ENCODE data around the gene MAN2A2.

The MAN2A2 gene

GRCh38 chr15:90881978-90882721 is 21.0 kb upstream of the MAN2A2 start:
- intact Hi-C loops (cut with DNase I), result no loop called here
- DNase-seq, result peak in 1 of 10 donors; percentile 81

GRCh38 chr15:90882781-90883525 is 20.1 kb upstream of the MAN2A2 start:
- intact Hi-C loops (cut with DNase I), result no loop called here
- peak in 2 of 10 donors; percentile 70 to 80 for DNase-seq

GRCh38 chr15:90883526-90883975 is 19.6 kb upstream of the MAN2A2 start:
- peak in 3 of 10 donors; percentile 55 to 60 (median 55) for DNase-seq
- intact Hi-C loops (cut with DNase I), result no loop called here

GRCh38 chr15:90883976-90884718 is 19.0 kb upstream of the MAN2A2 start, which contains the start of gene FES:
TSS of gene FES (plus strand) at chr15:90884504. CDS start at chr15:90885046, 542 bp downstream.
- DNase-seq, result peak in 4 of 10 donors; percentile 32 to 88 (median 82)
- intact Hi-C loops (cut with DNase I), result no loop called here

- peak in 3 of 10 donors; percentile 54 to 84 (median 75) for DNase-seq
- intact Hi-C loops (cut with DNase I), result loop anchor here (1.0 to 5.0 kb wide), 3 partner anchors 168 to 563 kb away; partner anchors contain the start of gene BLM
Measured at GRCh38 chr15:90884719-90885431, 18.2 kb upstream of the MAN2A2 start.

- intact Hi-C loops (cut with DNase I), result loop anchor here (1.0 to 5.0 kb wide), 3 partner anchors 168 to 563 kb away; partner anchors contain the start of gene BLM
- peak in 9 of 10 donors; percentile 63 to 96 (median 80) for DNase-seq
Measured at GRCh38 chr15:90885432-90886290, 17.4 kb upstream of the MAN2A2 start.

- no peak for DNase-seq
- intact Hi-C loops (cut with DNase I), result loop anchor here (5.0 kb wide), 2 partner anchors 169 to 564 kb away; partner anchors contain the start of gene BLM
Measured at GRCh38 chr15:90886291-90886614, 16.8 kb upstream of the MAN2A2 start.

- peak in 1 of 10 donors; percentile 73 for DNase-seq
- intact Hi-C loops (cut with DNase I), result loop anchor here (5.0 kb wide), 2 partner anchors 170 to 565 kb away; partner anchors contain the start of gene BLM
Measured at GRCh38 chr15:90887037-90887481, 16.0 kb upstream of the MAN2A2 start.

- intact Hi-C loops (cut with DNase I), result loop anchor here (5.0 kb wide), 2 partner anchors 172 to 567 kb away; partner anchors contain the start of gene BLM
- peak in 1 of 10 donors; percentile 85 for DNase-seq
Measured at GRCh38 chr15:90889313-90889730, 13.8 kb upstream of the MAN2A2 start.

- intact Hi-C loops (cut with DNase I), result loop anchor here (5.0 kb wide), 2 partner anchors 173 to 568 kb away; partner anchors contain the start of gene BLM
- peak in 1 of 10 donors; percentile 82 for DNase-seq
Measured at GRCh38 chr15:90889736-90890456, 13.2 kb upstream of the MAN2A2 start.

GRCh38 chr15:90890839-90891238 is 12.3 kb upstream of the MAN2A2 start:
- peak in 1 of 10 donors; percentile 57 for DNase-seq

GRCh38 chr15:90891346-90891949 is 11.7 kb upstream of the MAN2A2 start:
- peak in 1 of 10 donors; percentile 75 for DNase-seq
- intact Hi-C loops (cut with DNase I), result no loop called here

More at GRCh38 chr15:90890839-90891238, 12.3 kb upstream of the MAN2A2 start:
- intact Hi-C loops (cut with DNase I), result no loop called here

GRCh38 chr15:90892023-90892422 is 11.1 kb upstream of the MAN2A2 start:
- intact Hi-C loops (cut with DNase I), result no loop called here

GRCh38 chr15:90892498-90893174 is 10.5 kb upstream of the MAN2A2 start:
- peak in 1 of 10 donors; percentile 66 for DNase-seq
- intact Hi-C loops (cut with DNase I), result no loop called here

More at GRCh38 chr15:90892023-90892422, 11.1 kb upstream of the MAN2A2 start:
- peak in 1 of 10 donors; percentile 70 for DNase-seq

GRCh38 chr15:90893175-90894090 is 9.7 kb upstream of the MAN2A2 start:
- peak in 1 of 10 donors; percentile 79 for DNase-seq
- intact Hi-C loops (cut with DNase I), result no loop called here

Data from posterior cingulate gyrus (tissue), 11 donors.